Activated CD8-positive, alpha-beta memory T cell treated with anti-CD3 and anti-CD28 coated beads for 1 hour (primary cell): ENCODE measurements around the gene USP28.
"Not testable (repeated sequence)": the region's sequence is repeated elsewhere in the genome, so short reads cannot be mapped to it uniquely, and the experiment has no call there.

Experiments used
- DNase-seq, 2 donors: peaks; one replicate each; pipeline ENCODE4 v3.0.0-alpha.2; 2020; ENCODE audit warnings: low read depth in 1 of 2; ENCODE audit errors: extremely low read depth in 1 of 2

Gene USP28, protein sequence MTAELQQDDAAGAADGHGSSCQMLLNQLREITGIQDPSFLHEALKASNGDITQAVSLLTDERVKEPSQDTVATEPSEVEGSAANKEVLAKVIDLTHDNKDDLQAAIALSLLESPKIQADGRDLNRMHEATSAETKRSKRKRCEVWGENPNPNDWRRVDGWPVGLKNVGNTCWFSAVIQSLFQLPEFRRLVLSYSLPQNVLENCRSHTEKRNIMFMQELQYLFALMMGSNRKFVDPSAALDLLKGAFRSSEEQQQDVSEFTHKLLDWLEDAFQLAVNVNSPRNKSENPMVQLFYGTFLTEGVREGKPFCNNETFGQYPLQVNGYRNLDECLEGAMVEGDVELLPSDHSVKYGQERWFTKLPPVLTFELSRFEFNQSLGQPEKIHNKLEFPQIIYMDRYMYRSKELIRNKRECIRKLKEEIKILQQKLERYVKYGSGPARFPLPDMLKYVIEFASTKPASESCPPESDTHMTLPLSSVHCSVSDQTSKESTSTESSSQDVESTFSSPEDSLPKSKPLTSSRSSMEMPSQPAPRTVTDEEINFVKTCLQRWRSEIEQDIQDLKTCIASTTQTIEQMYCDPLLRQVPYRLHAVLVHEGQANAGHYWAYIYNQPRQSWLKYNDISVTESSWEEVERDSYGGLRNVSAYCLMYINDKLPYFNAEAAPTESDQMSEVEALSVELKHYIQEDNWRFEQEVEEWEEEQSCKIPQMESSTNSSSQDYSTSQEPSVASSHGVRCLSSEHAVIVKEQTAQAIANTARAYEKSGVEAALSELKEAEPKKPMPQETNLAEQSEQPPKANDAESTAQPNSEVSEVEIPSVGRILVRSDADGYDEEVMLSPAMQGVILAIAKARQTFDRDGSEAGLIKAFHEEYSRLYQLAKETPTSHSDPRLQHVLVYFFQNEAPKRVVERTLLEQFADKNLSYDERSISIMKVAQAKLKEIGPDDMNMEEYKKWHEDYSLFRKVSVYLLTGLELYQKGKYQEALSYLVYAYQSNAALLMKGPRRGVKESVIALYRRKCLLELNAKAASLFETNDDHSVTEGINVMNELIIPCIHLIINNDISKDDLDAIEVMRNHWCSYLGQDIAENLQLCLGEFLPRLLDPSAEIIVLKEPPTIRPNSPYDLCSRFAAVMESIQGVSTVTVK

DNA sequence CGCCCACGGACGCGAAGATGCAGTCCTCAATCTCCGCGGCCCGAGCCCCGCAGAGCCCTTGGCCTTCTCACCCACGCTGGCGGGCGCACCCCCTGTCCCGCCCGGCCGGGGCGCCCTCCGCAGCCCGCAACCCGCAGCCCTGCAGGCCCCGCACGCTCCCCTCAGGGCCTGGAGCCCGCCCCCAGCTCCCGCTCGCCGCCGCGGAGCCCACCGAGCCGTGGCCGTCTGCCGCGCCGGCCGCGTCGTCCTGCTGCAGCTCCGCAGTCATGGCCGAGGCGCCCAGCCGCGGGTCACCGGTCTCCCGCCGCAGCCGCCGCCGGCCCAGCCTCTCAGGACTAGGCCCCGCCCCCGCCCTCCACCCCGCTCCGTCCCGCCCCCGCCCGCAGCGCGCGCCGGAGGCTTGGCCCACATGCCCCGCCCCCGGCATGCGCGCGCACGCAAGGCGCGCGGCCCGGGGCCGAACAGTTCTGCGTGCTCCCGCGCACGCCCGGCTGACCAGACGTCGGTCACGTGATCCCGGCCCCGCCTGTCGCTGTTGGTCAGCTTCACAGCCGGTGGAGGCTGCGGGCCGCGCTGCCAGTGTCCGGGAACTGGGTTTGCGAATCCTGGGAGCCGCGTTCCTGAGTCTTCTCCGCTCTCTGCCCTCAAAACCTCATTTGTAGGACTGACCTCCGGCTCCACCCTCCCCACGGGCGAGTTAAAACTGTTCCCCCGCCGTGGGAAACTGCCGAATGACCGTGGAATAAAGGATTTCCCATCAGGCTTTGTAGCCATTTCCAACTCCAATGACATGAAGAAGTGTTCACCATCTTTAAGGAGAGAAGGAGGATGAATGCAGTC is at the start of gene USP28:
USP28 (minus strand) TSS at position 339 of the 840 bp plus-strand sequence; CDS start at position 268, 71 bp downstream.
- DNase-seq: peak; percentile 29 to 73

- DNase-seq: no peak
Measured at GRCh38 chr11:113923572-113923971, 48.2 kb upstream of the USP28 start.

DNA sequence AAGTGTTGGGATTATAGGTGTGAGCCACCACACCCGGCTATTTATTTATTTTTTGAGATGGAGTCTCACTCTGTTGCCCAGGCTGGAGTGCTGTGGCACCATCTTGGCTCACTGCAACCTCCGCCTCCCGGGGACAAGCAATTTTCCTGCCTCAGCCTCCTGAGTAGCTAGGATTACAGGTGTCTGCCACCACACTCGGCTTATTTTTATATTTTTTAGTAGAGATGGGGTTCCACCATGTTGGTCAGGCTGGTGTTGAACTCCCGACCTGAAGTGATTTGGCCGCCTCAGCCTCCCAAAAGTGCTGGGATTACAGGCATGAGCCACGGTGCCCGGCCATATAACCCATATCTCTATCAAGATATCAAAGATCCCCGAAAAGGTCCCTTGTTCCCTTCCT is 36.1 kb upstream of the USP28 start:
- not testable (repeated sequence) for DNase-seq

- DNase-seq: no peak
Measured at GRCh38 chr11:113908098-113908497, 32.7 kb upstream of the USP28 start.

DNA sequence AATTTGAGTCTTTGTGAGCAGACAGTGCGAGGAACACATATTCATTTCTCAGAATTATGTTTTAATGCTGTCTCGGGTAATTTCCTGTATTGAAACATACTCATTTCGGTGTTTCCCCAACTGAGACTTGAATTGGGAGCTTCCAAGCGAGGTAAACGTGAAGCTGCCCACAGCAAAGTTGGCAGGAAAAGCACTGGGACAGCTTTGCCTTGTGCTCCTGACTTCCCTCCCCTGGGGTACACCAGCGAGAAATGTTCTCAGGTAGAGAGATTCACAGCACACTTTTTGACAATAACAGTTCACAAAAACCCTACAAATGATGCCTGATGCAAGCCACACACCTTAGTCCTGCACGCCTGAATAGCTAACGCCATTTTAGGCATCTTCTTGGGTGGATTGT is 32.3 kb upstream of the USP28 start:
- no peak for DNase-seq

DNA sequence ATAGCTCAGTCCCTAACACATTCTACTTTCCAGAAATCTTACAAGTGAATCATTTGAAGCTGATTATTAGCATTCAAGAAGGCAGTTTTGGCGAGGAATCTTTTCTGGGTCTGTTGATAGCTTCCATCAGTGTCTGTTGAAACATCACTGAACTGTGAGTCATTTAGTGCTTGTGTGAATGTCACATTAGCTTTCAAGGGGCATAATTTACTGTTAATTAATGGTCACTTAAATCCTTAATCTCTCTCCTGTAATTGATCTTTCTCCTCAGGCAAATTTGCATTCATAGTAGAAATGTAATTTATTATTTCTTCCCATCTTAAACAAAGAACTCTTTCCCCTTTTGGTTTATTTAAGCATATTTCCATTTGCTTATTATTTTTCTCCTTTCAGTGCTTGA is 31.8 kb upstream of the USP28 start:
- DNase-seq: no peak

GRCh38 chr11:113906516-113906915 is 31.1 kb upstream of the USP28 start:
- no peak for DNase-seq

GRCh38 chr11:113906038-113906437 is 30.7 kb upstream of the USP28 start:
- no peak for DNase-seq

DNA sequence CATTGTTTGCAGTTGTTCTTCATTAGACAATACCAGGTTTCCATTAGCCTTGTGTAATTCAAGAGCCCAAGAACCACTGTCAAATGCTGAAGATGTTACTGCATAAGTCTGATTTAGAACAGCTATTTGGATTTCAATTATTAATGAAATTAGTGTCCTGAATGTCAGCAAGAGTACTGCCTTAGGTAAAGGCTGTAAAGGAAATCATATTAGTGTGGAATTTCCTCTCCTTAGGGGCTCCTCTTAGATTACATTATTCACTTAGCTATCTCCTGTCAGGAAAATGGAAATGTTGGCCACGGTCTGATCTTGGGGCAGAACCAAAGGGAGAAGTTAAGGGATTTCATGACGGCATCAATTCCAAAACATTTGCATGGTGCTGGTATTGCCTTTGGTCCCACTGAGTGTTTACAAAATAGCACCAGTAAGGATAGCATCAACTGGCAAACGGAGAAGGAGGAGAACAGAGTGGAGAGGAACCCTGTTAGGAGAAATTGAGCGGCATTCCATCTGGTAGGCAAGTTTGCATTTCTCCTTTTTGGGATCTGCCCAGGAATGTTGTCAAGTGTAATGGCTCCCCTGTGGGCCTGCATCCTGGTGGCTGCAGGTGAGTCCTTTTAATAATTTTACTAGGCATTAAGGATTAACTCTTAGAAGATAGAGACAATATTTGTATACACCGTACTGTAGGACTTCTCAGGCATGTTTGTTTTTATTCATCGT is 29.2 kb upstream of the USP28 start, which contains the start of gene HTR3B:
HTR3B (plus strand) TSS at position 418 of the 723 bp plus-strand sequence; CDS start at position 556, 138 bp downstream.
- no peak for DNase-seq

DNA sequence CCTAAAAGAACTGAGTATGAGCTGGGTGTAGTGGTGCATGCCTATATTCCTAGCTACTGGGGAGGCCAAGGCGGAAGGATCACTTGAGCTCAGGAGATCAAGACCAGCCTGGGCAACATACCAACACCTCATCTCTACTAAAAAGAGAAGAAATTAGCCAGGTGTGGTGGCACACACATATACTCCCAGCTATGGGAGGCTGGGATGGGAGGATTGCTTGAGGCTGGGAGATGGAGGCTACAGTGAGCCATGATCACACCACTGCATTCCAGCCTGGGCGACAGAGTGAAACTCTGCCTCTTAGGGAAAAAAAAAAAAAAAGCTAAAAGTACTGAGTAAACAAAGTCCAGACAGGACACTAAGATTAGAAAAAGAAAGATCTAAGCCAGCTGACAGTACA is 25.8 kb upstream of the USP28 start:
- no peak for DNase-seq

- no peak for DNase-seq
Measured at GRCh38 chr11:113896156-113896879, 20.9 kb upstream of the USP28 start.

GRCh38 chr11:113895367-113896155 is 20.2 kb upstream of the USP28 start:
- DNase-seq: no peak

DNA sequence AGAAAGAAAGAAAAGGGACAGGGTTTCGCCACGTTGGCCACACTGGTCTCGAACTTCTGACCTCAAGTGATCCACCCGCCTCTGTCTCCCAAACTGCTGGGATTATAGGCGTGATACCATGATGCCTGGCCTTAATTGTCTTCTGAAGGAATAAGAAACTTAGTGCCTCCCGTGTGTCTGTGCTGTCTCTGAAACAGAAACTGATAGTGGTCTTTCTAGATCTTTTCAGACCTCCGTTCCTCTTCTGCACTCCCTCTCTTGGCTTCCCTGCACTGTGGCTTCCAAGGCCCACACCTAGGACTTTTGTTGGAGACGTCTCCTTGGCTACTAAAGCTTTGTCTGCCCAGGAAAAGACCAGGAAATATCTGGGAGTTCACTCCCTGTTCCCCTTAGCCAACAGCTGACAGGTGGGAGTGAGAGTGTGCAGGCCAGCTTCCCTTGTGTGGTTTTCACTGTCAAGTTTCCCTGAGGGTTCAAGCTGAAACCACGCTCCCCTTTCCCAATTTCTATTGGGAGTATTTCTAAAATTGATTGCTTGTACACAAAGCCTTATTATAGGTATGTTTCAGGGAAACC is 19.1 kb upstream of the USP28 start:
- DNase-seq: no peak

DNA sequence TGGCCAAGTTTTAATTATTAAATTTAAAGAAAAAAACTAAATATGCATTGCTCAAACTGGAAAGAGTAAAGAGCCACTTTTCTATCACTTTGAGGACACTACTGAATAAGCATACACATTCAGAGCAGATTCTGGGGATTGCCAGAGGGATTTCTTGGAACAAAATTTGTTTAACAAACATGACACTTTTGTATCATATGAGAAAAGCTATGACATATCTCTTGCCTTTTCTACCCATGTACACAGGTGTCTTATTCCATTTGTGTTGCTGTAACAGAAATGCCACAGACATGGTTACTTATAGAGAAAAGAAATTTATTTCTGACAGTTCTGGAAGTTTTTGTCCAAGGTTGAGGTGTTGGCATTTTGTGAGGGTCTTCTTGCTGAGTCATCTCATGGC is 13.5 kb upstream of the USP28 start:
- no peak for DNase-seq

- DNase-seq: no peak
Measured at GRCh38 chr11:113885897-113886296, 10.5 kb upstream of the USP28 start.

DNA sequence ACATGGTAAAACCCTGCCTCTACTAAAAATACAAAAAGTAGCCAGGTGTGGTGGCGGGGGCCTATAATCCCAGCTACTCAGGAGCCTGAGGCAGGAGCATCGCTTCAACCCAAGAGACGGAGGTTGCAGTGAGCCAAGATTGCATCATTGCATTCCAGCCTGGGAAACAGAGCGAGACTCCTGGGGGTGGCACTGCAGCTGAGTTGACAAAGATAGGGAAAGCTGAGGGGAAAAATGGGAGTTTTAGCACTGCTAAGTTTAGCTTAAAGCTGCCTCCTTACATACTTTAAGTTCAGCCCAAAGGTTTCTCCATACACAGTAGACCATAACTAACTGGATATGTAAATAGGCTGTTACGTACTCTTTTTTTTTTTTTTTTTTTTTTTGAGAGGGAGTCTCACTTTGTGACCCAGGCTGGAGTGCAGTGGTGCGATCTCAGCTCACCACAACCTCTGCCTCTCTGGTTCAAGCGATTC is 9.0 kb upstream of the USP28 start:
- DNase-seq: no peak

GRCh38 chr11:113881856-113882255 is 6.5 kb upstream of the USP28 start:
- no peak for DNase-seq

DNA sequence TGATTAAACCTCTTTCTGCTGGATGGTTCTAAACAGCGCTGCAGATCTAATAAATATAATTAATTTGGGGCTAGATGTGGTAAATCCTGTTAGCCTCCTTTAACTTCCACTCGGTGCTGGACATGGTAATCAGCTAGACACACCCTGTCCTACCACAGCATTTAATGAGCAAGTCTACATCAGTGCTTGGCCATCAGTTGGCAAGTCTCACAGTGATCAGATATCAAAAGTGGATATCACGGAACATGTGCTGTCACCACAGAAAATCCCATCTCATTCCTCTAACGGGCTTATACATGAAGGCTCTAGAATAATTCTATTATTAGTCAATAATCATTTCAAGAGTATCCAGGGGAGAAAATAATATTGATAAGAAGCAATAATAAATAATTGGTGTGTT is 5.6 kb upstream of the USP28 start:
- DNase-seq: no peak
